Measurements from ENCODE around the gene TUT4.

GRCh38 chr1:52479076-52479475 lies 73.8 kb downstream of the TUT4 start:
- TF ChIP-seq, protein P1, sequence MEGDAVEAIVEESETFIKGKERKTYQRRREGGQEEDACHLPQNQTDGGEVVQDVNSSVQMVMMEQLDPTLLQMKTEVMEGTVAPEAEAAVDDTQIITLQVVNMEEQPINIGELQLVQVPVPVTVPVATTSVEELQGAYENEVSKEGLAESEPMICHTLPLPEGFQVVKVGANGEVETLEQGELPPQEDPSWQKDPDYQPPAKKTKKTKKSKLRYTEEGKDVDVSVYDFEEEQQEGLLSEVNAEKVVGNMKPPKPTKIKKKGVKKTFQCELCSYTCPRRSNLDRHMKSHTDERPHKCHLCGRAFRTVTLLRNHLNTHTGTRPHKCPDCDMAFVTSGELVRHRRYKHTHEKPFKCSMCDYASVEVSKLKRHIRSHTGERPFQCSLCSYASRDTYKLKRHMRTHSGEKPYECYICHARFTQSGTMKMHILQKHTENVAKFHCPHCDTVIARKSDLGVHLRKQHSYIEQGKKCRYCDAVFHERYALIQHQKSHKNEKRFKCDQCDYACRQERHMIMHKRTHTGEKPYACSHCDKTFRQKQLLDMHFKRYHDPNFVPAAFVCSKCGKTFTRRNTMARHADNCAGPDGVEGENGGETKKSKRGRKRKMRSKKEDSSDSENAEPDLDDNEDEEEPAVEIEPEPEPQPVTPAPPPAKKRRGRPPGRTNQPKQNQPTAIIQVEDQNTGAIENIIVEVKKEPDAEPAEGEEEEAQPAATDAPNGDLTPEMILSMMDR (IDR thresholded peaks at IDR 0.05): no peak
- TF ChIP-seq POLR2AphosphoS5 (IDR thresholded peaks at IDR 0.05): no peak
